Ishikawa (cell line): ENCODE results near the gene STAT6.
A peak's percentile ranks its signal among the peaks of the same experiment; 100 is the strongest.

ENCODE experiments used
- CREB1 ChIP-seq: IDR thresholded peaks from 2 replicates; pipeline ENCODE4 v1.6.1; 2012; ENCODE audit warnings: low read depth
- EGR1 ChIP-seq: IDR thresholded peaks from 2 replicates; pipeline ENCODE4 v1.6.1; 2012
- FOXM1 ChIP-seq: IDR thresholded peaks from 2 replicates; pipeline ENCODE4 v1.6.1; 2012; ENCODE audit warnings: low read depth, borderline replicate concordance
- RAD21 ChIP-seq: IDR thresholded peaks from 2 replicates; pipeline ENCODE4 v1.6.1; 2012; ENCODE audit warnings: low read depth
- TAF1 ChIP-seq: IDR thresholded peaks from 2 replicates; pipeline ENCODE4 v1.6.1; 2012; ENCODE audit warnings: low read depth, mild to moderate bottlenecking
- TEAD4 ChIP-seq: IDR thresholded peaks from 2 replicates; pipeline ENCODE4 v1.6.1; 2012
- TF ChIP-seq, protein P1 (sequence below): IDR thresholded peaks from 2 replicates; pipeline ENCODE4 v1.6.1; 2012; ENCODE audit warnings: low read depth, mild to moderate bottlenecking
- TF ChIP-seq, protein P2 (sequence below): IDR thresholded peaks from 2 replicates; pipeline ENCODE4 v1.6.1; 2012

DNA sequence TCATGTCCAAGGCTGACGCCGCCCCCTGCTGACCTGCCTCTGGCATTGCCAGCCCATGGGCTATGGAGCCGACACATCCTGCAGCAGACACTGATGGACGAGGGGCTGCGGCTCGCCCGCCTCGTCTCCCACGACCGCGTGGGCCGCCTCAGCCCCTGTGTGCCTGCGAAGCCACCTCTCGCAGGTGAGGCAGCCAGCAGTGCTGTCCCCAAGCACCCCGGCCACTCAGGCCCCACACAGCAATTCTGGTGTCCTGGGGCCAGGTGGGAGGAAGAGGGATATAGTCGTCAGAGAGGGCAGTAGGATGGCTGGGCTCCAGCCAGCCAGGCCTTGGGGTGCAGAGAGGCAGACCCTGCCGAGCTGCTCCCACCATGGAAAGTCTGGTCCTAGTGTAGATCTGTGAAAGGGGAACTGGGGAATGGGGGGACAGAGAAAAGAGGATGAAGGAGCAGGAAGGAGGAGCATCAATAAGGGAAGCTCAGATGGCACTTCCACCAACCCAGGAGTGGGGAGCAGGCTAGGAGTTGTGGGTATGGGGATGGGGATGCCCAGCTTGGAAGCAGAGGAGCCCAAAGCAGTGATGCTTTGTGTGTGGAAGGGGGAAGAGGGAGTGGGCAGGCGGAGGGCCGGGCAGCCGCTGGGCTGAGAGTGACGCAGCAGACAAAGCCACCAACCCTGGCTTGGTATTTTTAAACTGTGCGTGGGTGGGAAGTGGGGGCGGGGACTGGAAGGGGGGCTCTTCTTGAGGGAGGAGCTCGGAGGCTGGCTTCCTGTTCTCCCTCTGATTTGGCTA lies 17.6 kb downstream of the STAT6 start:
- TF ChIP-seq, protein P1, sequence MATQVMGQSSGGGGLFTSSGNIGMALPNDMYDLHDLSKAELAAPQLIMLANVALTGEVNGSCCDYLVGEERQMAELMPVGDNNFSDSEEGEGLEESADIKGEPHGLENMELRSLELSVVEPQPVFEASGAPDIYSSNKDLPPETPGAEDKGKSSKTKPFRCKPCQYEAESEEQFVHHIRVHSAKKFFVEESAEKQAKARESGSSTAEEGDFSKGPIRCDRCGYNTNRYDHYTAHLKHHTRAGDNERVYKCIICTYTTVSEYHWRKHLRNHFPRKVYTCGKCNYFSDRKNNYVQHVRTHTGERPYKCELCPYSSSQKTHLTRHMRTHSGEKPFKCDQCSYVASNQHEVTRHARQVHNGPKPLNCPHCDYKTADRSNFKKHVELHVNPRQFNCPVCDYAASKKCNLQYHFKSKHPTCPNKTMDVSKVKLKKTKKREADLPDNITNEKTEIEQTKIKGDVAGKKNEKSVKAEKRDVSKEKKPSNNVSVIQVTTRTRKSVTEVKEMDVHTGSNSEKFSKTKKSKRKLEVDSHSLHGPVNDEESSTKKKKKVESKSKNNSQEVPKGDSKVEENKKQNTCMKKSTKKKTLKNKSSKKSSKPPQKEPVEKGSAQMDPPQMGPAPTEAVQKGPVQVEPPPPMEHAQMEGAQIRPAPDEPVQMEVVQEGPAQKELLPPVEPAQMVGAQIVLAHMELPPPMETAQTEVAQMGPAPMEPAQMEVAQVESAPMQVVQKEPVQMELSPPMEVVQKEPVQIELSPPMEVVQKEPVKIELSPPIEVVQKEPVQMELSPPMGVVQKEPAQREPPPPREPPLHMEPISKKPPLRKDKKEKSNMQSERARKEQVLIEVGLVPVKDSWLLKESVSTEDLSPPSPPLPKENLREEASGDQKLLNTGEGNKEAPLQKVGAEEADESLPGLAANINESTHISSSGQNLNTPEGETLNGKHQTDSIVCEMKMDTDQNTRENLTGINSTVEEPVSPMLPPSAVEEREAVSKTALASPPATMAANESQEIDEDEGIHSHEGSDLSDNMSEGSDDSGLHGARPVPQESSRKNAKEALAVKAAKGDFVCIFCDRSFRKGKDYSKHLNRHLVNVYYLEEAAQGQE: no peak
- TF ChIP-seq, protein P2, sequence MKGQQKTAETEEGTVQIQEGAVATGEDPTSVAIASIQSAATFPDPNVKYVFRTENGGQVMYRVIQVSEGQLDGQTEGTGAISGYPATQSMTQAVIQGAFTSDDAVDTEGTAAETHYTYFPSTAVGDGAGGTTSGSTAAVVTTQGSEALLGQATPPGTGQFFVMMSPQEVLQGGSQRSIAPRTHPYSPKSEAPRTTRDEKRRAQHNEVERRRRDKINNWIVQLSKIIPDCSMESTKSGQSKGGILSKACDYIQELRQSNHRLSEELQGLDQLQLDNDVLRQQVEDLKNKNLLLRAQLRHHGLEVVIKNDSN: no peak
- no peak for TF ChIP-seq FOXM1
- TF ChIP-seq CREB1: no peak
- peak; percentile 87 for TF ChIP-seq RAD21
- peak; percentile 98 for TF ChIP-seq EGR1
- TF ChIP-seq TEAD4: no peak
- TF ChIP-seq TAF1: no peak
